ENCODE measurements around the gene ENTPD2.
"Not testable (repeated sequence)": the region's sequence is repeated elsewhere in the genome, so short reads cannot be mapped to it uniquely, and the experiment has no call there.

The ENTPD2 gene

DNA sequence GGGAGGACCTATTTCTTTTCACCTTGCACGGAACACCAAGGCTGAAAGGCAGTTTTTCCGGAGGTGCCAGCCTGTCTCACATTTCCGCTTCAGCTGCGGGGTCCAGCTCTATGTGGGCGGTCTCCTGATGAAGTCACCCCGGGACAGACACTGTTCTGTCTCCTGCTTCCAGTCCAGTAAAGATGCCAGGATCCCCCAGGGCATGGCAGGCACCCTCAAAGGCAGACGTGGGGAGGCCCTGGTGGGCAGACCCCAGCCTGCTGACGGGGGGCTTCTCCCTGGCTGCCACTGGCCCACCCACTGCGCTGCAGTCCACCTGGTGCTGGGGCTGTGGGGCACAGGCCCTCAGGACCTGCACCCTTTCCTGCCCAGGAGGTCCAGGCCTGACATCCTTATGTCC is 8.9 kb upstream of the ENTPD2 start:
- H3K36me3 Mint-ChIP-seq (ENCODE audit: low read depth); H3K4me3 Mint-ChIP-seq; DNase-seq (ENCODE audit: low spot score); H3K4me1 Mint-ChIP-seq (ENCODE audit: low read depth); H3K27me3 Mint-ChIP-seq (ENCODE audit: low read depth); H3K27ac Mint-ChIP-seq; H3K9me3 Mint-ChIP-seq: not testable (repeated sequence)

DNA sequence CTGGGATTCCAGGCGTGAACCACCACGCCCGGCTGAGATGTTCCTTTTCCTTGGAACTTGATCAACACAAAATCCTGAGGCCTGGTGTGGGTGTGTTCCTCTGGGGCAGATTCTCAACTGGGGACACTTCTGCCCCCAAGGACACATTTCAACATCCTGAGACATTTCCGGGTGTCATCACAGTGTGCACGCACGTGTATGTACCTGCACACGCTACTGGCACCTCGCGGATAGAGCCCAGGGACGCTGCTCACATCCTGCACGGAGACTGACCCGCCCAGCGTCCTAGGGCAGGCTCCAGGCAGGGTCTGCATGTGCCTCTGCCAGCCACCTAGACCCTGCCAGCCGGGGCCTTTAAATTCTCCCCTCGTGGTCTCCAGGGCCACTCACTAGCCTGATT is 8.5 kb upstream of the ENTPD2 start:
- Mint-ChIP-seq H3K4me1 (ENCODE audit: low read depth) (no peaks in the 10 kb centered on the region), H3K9me3 (no peaks in the 10 kb centered on the region), H3K27me3 (ENCODE audit: low read depth) (peaks cover 3% of the 10 kb centered on the region), H3K27ac (no peak overlapping the region), H3K4me3 (no peak overlapping the region), H3K36me3 (ENCODE audit: low read depth) (peaks cover 4% of the 10 kb centered on the region)
- no peak for DNase-seq (ENCODE audit: low spot score)

DNA sequence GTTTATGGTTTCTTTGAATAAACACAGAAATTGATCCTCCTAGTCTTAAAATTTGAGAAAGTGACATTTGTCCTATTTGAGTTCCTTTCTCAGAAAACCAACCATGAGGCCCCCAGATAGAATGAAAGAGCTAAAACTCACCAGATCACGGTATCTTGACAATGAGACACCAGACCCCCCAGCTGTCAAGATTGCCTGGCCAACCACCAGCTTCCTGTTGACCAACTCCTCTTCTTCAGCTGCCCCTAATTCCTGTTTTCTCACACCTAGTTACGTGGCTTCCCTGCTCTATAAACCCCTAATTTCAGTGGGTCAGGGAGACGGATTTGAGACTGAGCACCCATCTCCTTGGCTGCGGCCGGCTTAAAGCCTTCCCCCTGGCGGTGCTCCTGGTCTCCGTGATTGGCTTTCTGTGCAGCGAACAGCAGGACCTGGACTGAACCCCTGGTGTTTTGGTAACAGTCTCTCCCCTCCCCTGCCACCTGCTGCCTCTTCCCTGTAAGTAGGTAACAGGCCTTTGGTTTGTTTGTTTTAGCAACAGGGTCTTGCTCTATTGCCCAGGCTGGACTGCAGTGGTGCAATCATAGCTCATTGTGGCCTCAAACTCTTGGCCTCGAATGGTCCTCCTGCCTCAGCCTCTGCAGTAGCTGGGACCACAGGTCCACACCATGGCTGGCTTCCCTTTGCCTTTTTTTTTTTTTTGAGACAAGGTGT is 4.8 kb upstream of the ENTPD2 start:
- Mint-ChIP-seq H3K4me3 (no peak overlapping the region), H3K27ac (no peak overlapping the region), H3K27me3 (ENCODE audit: low read depth) (peaks cover 3% of the 10 kb centered on the region), H3K36me3 (ENCODE audit: low read depth) (no peaks in the 10 kb centered on the region), H3K9me3 (no peaks in the 10 kb centered on the region), H3K4me1 (ENCODE audit: low read depth) (no peaks in the 10 kb centered on the region)
- no peak for DNase-seq (ENCODE audit: low spot score)

DNA sequence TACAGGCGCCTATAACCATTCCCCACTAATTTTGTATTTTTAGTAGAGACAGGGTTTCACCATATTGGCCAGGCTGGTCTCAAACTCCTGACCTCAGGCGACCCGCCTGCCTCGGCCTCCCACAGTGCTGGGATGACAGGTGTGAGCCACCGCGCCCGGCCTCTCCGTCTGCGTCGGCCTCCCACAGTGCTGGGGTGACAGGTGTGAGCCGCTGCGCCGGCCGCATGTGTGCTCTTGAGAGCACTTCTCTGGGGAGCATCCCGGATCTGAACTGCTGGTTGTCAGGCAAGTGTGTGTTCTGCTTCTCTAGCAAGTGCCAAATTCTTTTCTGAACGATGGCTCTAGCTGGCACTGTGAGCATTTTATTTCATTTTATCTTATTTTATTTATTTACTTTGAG is 3.7 kb upstream of the ENTPD2 start:
- DNase-seq (ENCODE audit: low spot score), result no peak
- Mint-ChIP-seq H3K27ac (no peak overlapping the region), H3K4me1 (ENCODE audit: low read depth) (no peaks in the 10 kb centered on the region), H3K36me3 (ENCODE audit: low read depth) (no peaks in the 10 kb centered on the region), H3K9me3 (no peaks in the 10 kb centered on the region), H3K4me3 (no peak overlapping the region), H3K27me3 (ENCODE audit: low read depth) (peaks cover 7% of the 10 kb centered on the region)

DNA sequence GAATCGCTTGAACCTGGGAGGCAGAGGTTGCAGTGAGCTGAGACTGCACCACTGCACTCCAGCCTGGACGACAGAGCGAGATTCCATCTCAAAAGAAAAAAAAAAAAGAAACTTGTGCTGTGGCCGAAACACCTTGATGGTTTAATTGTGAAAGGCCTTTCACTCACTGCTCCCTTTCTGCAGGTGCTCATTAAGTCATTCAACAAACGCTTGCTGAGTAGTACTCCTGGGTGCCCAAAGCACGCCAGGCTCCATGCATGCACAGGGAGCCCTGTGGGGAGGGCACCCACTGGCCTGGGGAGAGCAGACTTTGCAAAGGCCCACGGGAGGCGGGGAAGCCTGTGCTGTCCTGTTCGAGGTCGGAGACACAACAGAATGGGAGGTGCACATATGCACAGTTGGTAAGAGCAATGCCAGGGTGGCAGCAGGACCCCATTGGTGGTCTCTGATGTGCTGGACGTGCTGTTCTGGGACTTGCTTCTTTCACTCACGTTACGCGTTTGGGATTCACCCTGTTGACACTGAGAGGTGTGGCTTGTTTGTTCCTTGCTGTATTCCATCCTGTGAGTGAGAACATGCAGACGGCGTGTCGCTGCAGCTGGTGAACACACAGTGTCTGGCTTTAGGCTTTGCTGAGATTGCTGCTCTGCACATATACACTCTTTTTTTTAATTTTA is 3.0 kb upstream of the ENTPD2 start:
- DNase-seq (ENCODE audit: low spot score), result no peak
- Mint-ChIP-seq H3K4me3 (no peak overlapping the region), H3K9me3 (no peaks in the 10 kb centered on the region), H3K36me3 (ENCODE audit: low read depth) (no peaks in the 10 kb centered on the region), H3K27ac (no peak overlapping the region), H3K4me1 (ENCODE audit: low read depth) (no peaks in the 10 kb centered on the region), H3K27me3 (ENCODE audit: low read depth) (peaks cover 13% of the 10 kb centered on the region)

DNA sequence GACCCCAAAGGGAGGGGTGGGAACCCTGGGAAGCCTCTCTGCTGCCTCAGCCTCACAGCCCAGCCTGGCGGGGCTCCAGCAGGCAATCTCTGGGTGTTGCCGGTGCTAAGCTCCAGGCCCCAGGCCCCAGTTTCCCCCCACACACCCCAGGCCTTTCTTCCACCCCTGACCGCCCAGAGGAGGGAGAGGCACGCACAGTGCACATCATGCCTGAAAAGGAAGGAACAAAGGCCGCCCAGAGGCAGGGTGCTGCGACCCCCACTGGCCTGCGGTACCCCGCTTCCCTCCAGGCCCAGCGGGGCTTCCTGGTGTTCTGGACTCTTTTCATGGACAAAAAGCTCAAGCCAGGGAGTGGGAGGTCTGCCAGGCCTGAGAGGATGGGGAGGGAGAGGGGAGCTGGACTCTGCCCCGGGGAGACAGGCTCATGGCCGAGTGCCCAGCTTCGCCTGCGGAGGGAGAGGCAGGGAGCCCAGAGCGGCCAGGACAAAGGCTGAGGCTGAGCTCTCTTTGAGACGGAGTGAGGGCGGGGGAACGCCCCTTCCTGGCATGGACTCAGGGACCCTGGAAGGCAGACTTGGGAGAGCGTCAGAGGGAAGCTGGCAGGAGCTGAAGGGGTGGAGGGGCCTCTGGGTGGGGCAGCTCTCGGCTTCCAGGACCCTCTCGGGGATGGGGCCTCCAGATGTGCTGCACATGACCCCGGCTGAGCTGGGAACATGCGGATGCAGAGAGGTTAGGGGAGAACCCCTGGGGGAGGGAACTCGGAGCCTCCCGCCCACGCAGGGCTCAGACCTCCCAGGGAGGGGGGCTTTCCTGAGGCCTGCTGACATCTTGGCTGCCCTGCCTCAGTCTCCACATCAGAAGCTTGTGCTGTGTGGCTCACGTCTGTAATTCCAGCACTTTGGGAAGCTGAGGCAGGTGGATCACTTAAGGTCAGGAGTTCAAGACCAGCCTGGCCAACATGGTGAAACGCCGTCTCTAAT is 1.8 kb upstream of the ENTPD2 start:
- no peak overlapping the region for H3K27ac Mint-ChIP-seq
- H3K4me1 Mint-ChIP-seq (ENCODE audit: low read depth), result no peaks in the 10 kb centered on the region
- H3K36me3 Mint-ChIP-seq (ENCODE audit: low read depth), result no peaks in the 10 kb centered on the region
- no peak overlapping the region for H3K4me3 Mint-ChIP-seq
- peaks cover 12% of the 10 kb centered on the region for H3K27me3 Mint-ChIP-seq (ENCODE audit: low read depth)
- H3K9me3 Mint-ChIP-seq, result no peaks in the 10 kb centered on the region
- no peak for DNase-seq (ENCODE audit: low spot score)

DNA sequence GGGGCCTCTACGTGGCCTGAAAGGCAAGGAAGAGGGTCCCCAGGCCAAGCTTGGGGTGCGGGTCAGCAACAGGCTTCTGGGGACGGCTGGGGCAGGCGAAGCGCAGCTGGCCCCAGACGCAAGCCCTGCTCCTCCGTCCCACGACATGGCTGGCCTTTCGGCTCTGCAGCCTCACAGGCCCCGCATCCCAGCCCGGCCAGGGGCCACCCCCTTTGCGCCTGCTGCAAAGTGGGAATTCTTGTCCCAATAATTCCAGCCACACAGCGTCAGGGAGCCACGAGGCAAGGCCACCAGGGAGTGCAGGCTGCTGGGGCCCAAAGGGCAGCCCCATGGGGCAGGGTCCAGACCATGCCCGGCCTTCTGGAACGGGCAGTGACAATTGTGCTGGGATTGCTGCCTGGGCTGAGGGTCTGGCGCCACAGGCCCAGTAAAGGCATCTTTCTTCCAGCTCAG is 1.1 kb upstream of the ENTPD2 start:
- Mint-ChIP-seq H3K27me3 (ENCODE audit: low read depth) (peaks cover 16% of the 10 kb centered on the region), H3K4me1 (ENCODE audit: low read depth) (no peaks in the 10 kb centered on the region), H3K4me3 (no peak overlapping the region), H3K9me3 (no peaks in the 10 kb centered on the region), H3K36me3 (ENCODE audit: low read depth) (no peaks in the 10 kb centered on the region), H3K27ac (no peak overlapping the region)
- no peak for DNase-seq (ENCODE audit: low spot score)

DNA sequence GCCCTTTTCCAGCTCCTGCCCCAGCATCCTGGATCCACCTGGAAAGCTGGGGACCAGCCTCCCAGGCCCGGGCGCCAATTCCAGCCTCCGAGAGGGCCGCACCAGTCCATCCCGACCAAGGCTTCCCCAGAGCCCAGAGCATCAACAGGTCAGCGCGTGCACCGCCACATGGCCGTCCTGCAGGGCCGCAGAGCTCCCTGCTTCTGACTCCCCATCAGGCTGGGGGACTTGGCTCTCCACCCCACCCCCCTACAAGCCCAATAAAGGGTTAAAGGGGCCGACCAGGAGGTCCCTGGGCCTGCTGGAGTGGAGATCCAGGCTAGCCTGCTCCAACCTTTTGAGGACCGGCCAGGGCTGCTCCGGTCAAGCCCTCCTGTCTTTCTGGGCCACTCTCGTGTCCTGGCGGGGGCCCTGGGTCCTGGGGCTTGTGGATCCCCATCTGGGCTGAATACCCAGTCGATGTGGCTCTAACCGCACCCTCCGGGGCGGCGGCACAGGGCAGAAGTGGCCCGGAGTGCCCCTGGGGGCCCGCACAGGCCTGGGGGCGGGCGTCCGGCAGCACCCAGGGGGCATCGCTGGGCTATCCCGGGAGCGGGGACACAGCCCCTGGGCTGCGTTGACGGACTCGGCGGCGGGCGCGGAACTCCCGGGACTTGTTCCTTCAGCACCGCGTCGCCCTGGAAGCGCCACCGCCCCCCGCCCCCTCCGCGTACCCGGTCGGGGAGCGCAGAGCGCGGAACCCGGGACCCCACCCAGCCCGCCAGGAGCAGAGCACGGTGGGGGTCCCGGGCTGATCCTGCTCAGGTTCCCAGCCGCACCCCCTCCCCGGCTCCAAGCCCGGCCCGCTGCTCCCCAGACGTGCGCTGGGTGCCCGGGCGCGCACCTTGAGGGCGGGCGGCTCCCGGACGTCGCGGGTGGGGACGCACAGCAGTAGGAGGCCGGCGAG is 590 bp downstream of the ENTPD2 start:
- Mint-ChIP-seq H3K4me3 (no peak overlapping the region), H3K4me1 (ENCODE audit: low read depth) (no peaks in the 10 kb centered on the region), H3K9me3 (no peaks in the 10 kb centered on the region), H3K36me3 (ENCODE audit: low read depth) (no peaks in the 10 kb centered on the region), H3K27me3 (ENCODE audit: low read depth) (peaks cover 23% of the 10 kb centered on the region), H3K27ac (no peak overlapping the region)
- DNase-seq (ENCODE audit: low spot score), result no peak

DNA sequence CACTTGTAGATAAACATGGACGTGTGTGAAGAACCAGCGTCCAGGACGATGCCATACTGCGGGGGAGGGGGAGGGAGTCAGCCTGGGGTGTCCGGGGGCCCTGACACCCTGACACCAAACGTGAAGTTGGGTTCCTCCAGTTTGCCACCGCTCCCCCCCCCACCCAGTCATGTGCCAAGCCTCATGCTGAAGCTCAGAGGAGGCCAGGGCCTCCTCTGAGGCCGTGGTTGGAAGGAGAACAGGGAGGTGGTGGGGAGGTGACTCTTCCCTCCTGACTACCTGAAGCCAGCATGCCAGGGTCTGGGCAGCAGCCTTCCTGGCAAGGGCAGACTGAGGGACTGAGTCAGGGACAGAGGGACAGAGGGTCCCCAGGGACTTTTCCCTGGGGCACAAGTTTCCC is 1.6 kb downstream of the ENTPD2 start:
- Mint-ChIP-seq H3K27ac (no peak overlapping the region), H3K4me3 (no peak overlapping the region), H3K27me3 (ENCODE audit: low read depth) (peaks cover 32% of the 10 kb centered on the region), H3K9me3 (no peaks in the 10 kb centered on the region), H3K4me1 (ENCODE audit: low read depth) (no peaks in the 10 kb centered on the region), H3K36me3 (ENCODE audit: low read depth) (no peaks in the 10 kb centered on the region)
- DNase-seq (ENCODE audit: low spot score), result no peak

DNA sequence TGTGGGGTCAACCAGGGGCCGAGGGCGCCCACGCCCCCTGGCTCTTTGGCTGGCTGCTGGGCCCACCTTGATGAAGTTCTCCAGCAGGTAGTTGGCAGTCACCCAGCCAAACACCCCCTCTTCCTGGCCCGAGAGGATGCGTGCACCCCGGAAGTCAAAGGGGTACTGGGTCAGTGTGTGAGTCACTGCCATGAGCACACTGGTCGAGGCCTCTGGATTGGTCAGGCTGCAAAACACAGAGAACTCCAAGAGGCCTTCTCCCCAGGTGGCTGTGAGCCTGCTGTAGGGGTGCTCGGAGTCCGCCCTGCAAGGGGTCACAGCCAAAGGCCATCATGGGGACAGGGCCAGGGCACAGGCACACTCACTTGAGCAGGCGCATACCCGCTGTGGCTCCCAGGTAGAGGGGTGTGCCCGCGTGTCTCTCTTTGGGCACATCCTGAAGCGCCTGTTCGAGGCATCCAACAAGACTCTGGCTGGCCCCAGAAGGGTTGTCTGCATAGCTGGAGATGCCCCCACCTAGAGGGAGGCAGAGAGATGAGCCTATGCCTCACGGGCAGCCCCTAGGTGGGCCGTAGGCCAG is 2.6 kb downstream of the ENTPD2 start:
- Mint-ChIP-seq H3K4me3 (no peak overlapping the region), H3K4me1 (ENCODE audit: low read depth) (no peaks in the 10 kb centered on the region), H3K27me3 (ENCODE audit: low read depth) (peaks cover 40% of the 10 kb centered on the region), H3K27ac (no peak overlapping the region), H3K9me3 (no peaks in the 10 kb centered on the region), H3K36me3 (ENCODE audit: low read depth) (no peaks in the 10 kb centered on the region)
- no peak for DNase-seq (ENCODE audit: low spot score)

DNA sequence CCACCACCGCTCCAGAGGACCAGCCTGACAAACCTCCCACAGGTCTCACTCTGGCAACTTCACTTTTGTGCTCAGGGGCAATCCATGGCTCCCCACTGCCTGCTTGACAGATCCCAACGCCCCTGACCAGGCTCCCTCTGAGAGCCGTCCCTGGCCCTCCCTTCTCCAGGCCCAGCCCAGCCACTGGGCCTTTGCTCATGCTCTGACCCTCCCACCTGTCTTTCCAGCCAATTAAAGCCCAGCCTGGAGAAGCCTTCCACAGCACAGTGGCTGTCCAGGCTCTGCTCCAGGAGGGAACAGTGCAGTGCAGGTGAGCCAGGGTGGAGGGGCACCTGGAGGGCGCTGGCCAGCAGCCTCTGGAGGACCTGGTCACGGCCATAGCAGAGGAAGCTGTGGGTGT is 3.3 kb downstream of the ENTPD2 start:
- Mint-ChIP-seq H3K4me1 (ENCODE audit: low read depth) (no peaks in the 10 kb centered on the region), H3K27ac (no peak overlapping the region), H3K4me3 (no peak overlapping the region), H3K36me3 (ENCODE audit: low read depth) (no peaks in the 10 kb centered on the region), H3K9me3 (no peaks in the 10 kb centered on the region), H3K27me3 (ENCODE audit: low read depth) (peaks cover 40% of the 10 kb centered on the region)
- no peak for DNase-seq (ENCODE audit: low spot score)

DNA sequence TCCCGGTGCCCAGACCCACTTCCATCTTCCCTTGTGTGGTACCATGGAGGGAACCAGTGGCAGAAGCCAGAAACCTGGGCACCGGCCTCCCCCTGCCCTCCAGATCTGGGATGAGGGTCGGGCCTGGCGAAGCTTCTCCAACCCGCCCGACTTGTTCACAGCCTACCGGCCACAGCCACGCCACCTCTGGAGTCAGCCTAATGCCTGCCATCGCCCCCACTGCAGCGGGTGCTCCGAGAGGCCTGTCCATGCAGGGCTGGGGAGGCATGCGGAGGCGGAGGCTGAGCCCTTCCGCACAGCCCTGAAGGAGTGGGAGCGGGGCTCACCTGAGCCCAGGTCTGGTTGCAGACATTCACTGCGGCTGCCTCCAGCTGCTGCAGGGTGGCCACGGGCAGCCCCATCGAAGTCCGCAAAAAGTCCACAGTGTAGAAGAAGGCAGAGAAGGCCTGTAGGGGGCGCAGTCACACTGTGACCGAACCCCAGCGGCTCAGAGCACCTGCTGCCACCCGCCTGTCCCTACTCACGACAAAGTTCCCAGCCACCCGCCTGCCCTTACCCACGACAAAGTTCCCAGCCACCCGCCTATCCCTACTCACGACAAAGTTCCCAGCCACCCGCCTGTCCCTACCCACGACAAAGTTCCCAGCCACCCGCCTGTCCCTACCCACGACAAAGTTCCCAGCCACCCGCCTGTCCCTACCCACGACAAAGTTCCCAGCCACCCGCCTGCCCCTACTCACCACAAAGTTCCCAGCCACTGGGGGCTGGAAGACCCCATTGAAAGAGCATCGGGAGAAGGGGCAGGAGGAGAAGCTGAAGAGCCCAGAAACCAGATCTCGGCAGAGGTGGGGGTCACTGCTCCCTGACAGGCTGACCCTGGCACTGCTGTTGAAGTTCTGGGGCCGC is 4.1 kb downstream of the ENTPD2 start:
- Mint-ChIP-seq H3K4me1 (ENCODE audit: low read depth) (peaks cover 1% of the 10 kb centered on the region), H3K36me3 (ENCODE audit: low read depth) (no peaks in the 10 kb centered on the region), H3K4me3 (no peak overlapping the region), H3K27me3 (ENCODE audit: low read depth) (peaks cover 46% of the 10 kb centered on the region), H3K9me3 (no peaks in the 10 kb centered on the region), H3K27ac (no peak overlapping the region)
- no peak for DNase-seq (ENCODE audit: low spot score)

All from T-helper 2 cell treated with Interferon-gamma antibody and Interleukin-4, amounts not matched to agents 5 μg/mL and 100 μg/mL, for 36 hours (primary cell).